GM20000 (cell line): ENCODE data around the gene UBTD1.

Experiments used
- DNase-seq: peaks from one replicate; pipeline ENCODE4 v3.0.0; 2012; ENCODE audit warnings: low spot score
- TF ChIP-seq, protein P1 (sequence below): IDR thresholded peaks from 2 replicates; pipeline ENCODE4 v1.5.1; 2012; ENCODE audit warnings: mild to moderate bottlenecking, control low read depth; ENCODE audit errors: extremely low read depth, missing control alignments

UBTD1 gene

DNA sequence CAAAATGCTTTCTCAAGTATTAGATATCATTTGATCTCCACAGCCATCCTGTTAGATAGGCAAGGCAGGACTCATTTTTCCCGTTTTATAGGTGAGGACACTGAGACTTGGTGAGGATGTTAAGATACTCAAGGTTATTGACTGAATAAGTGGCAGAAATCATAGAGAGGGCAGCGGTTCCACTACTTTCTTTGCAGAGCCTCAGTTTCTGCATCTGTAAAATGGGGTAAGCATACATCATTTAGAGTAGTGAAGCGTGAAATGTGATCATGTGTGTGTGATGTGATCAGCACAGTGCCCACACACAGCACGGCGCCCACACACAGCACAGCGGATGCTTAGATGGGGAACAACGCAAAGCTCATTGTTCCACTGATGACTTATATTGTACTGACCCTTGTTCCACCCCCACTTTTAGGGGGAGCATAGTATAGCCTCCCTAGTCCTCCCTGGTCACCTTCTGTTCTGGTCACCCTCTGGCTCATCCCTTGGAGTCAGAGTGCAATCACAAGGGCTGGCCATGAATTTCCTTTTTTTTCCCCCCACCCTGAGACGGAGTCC, 10.5 kb downstream of the UBTD1 start:
- TF ChIP-seq, protein P1, sequence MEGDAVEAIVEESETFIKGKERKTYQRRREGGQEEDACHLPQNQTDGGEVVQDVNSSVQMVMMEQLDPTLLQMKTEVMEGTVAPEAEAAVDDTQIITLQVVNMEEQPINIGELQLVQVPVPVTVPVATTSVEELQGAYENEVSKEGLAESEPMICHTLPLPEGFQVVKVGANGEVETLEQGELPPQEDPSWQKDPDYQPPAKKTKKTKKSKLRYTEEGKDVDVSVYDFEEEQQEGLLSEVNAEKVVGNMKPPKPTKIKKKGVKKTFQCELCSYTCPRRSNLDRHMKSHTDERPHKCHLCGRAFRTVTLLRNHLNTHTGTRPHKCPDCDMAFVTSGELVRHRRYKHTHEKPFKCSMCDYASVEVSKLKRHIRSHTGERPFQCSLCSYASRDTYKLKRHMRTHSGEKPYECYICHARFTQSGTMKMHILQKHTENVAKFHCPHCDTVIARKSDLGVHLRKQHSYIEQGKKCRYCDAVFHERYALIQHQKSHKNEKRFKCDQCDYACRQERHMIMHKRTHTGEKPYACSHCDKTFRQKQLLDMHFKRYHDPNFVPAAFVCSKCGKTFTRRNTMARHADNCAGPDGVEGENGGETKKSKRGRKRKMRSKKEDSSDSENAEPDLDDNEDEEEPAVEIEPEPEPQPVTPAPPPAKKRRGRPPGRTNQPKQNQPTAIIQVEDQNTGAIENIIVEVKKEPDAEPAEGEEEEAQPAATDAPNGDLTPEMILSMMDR: no peak
- no peak for DNase-seq

DNA sequence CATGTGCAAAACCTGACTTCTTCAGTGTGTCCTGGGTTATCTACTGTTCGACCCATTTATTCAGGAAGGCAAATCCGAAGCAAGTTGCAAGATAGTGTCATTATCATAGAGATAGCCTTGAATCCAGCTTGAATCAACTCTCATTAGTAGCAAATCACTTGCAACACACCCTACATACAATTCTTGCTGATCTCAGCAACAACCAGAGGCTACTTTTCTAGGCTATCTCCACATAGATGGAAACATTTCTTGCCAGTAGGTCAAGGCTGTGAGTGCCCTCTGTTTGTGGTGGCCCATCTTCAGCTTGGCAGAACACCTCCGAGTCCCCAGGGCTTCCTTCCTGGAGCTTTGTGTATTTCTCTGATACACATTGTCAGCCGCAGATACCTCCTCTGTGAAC, 12.0 kb downstream of the UBTD1 start:
- DNase-seq: no peak
- TF ChIP-seq, protein P1: no peak

DNA sequence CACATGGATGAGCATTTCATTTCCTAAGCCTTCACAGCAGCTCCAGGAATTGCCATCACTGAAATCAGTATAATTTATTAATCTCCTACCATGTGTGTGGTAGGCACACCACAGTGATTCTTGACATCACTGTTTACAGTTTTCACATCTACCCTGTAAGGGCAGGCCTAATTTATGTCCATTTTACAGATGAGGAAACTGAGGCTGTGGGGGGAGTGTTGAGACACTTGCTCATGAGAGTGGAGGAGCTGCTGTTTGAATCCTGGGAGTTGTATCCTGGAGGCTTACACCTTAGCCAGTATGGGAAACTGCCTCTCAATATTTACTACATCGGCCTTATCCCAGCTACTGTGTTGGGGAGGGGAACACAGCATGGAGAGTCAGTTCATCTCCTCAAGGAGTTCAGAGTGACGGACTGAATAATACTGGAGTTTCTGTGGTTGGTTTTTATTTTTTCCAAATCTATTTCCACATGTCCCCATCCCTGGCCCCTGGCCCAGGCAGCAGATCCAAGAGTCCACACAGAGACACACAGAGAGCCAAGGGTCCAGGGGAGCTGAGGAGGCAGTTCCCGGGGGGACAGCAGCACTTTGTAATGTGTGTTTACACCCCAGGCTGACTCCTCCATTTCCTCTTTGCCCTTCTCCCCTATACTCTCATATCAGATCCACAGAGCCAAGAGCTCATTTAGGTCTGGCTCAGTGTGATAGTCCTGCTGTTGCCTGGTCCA, 13.2 kb downstream of the UBTD1 start:
- TF ChIP-seq, protein P1: no peak
- no peak for DNase-seq

DNA sequence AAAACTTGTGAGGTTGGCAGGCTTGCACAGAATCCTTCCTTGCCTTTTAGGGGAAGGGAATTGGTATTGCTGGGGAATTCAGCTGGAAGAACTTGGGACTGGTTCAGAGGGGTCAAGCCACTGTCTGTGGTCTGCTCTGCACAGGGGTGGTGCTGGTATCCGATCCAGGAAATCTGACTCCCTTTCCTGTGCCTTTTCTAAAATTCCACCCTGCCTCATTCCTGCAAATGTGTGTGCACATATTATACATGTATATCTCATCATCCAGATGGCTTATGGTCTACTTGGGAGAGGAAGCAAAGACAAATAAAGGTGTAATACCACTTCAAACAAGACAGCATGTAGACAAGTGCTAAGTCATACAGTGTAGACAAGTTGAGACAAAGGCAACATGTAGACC, 14.3 kb downstream of the UBTD1 start:
- TF ChIP-seq, protein P1: no peak
- no peak for DNase-seq

DNA sequence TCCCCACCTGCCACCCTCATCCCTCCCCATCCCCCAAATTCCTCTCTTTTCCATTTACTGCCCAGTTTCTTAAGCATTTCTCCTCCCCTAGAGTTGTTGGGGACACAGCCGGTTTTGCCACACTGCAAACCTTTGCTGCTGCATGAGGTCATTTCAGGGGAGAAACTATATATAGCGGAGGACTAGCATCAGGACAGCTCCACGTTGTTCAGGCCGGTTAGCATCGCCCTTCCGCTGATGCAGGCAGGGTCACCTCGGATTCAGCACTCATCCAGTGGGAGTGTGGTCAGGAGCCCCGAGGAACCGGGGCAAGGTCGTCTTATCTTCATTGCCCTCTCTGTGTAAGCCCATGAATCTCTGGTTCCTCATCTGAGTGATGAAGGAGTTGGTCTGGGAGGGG, 15.6 kb downstream of the UBTD1 start:
- TF ChIP-seq, protein P1: no peak
- DNase-seq: no peak

DNA sequence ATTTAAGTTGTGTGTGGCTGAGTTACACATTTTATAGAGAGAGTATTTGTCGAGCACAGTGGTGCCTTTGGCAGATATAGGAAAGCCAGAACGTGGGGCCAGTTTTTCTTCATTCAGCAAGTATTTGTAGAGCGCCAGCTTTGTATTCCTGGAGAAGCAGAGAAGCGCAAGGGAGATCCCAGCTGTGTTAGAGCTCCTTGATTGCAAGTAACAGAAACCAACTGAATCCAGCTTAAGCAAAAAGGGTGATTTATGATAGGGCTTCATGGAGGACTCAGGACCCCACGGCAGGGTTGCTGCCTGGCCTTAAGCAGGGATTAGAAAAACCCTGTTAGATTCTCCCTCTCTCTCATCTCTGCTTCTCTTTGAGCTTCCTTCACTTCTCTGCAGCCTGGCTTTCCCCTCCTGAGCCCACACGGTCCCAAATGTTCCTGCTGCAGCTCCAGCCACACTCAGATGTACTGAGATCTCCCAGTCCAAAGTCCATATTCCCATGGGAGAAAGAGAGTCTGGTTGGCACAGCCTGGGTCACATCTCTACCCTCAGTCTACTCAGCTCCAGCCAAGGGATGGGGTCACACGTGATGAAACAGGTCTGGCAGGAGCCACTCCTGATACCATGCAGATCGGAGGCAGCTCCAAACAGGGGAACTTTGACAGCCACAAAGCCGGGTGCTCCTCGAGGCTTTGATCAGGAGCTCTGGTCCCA, 16.7 kb downstream of the UBTD1 start:
- TF ChIP-seq, protein P1: no peak
- no peak for DNase-seq

DNA sequence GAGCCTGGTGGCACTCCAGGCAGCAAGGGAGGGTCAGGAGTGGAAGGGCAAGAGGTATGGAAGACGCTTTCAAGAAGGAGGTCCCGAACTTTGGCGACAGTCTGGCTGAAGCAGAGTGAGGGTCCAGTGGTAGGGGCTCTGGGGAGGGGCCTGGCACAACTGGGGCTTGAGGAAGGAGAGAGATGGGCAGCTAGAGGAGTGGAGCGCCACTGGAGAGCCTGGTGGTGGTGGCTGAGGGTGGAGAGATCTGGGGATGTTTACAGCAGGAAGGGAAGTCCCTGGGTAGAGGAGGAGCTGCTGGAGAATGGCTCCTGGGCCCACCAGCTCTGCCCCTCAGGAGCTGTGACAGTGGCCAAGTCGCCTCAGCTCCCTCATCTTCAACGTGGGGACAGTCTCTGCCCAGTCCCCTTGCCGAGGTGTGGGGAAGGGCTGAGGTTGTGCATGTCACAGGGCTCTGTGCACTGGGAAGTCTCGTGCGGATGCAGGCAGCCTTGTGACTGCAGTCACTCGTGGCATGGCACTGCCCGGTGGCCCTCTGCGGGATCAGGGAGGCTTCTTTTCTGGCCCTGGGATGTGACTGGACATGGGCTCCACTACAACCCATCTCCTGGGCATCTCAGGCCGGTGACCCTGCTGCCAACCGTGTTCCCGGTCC, 18.5 kb downstream of the UBTD1 start:
- TF ChIP-seq, protein P1: no peak
- DNase-seq: no peak
